ENCODE data around the gene GCM1. TPM values are rescaled to one million over a fixed set of nuclear protein-coding genes. Genes with fewer than 3 reads are reported as not detected.

GCM1 gene
- polyA plus RNA-seq, 1 experiment, result not detected

GRCh38 chr6:53142810-53143209 lies 5.8 kb downstream of the GCM1 start:
- ChIA-PET POLR2A (no interaction called here), CTCF (interaction anchor here (0.6 kb wide), 1 partner anchor 296 kb away, joined by 3 read pairs; no protein-coding TSS in a partner anchor)
- no peak for DNase-seq (ENCODE audit: low read depth, low spot score)
- H3K27me3 ChIP-seq (ENCODE audit: control insufficient read depth, insufficient read depth, low read length), result peaks cover 2% of the 10 kb centered on the region
- no peak overlapping the region for H3K27ac ChIP-seq (ENCODE audit: low read depth, low read length)
- TF ChIP-seq, protein P1, sequence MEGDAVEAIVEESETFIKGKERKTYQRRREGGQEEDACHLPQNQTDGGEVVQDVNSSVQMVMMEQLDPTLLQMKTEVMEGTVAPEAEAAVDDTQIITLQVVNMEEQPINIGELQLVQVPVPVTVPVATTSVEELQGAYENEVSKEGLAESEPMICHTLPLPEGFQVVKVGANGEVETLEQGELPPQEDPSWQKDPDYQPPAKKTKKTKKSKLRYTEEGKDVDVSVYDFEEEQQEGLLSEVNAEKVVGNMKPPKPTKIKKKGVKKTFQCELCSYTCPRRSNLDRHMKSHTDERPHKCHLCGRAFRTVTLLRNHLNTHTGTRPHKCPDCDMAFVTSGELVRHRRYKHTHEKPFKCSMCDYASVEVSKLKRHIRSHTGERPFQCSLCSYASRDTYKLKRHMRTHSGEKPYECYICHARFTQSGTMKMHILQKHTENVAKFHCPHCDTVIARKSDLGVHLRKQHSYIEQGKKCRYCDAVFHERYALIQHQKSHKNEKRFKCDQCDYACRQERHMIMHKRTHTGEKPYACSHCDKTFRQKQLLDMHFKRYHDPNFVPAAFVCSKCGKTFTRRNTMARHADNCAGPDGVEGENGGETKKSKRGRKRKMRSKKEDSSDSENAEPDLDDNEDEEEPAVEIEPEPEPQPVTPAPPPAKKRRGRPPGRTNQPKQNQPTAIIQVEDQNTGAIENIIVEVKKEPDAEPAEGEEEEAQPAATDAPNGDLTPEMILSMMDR (IDR thresholded peaks at IDR 0.05; ENCODE audit: low read depth, low read length), result no peak
- H3K4me3 ChIP-seq (ENCODE audit: low read depth, low read length), result no peak overlapping the region
- H3K9me3 ChIP-seq (ENCODE audit: control insufficient read depth, insufficient read depth, low read length), result no peaks in the 10 kb centered on the region

- Histone ChIP-seq H3K4me3 (ENCODE audit: low read depth, low read length) (no peak overlapping the region), H3K27ac (ENCODE audit: low read depth, low read length) (no peak overlapping the region), H3K27me3 (ENCODE audit: control insufficient read depth, insufficient read depth, low read length) (peaks cover 5% of the 10 kb centered on the region), H3K9me3 (ENCODE audit: control insufficient read depth, insufficient read depth, low read length) (no peaks in the 10 kb centered on the region)
- ChIA-PET CTCF (interaction anchor here (0.5 kb wide), 1 partner anchor 53 kb away, joined by 7 read pairs; no protein-coding TSS in a partner anchor), POLR2A (no interaction called here)
- TF ChIP-seq, protein P1 (IDR thresholded peaks at IDR 0.05; ENCODE audit: low read depth, low read length), result no peak
- DNase-seq (ENCODE audit: low read depth, low spot score), result no peak
Measured at GRCh38 chr6:53139841-53140413, 8.7 kb downstream of the GCM1 start.

- H3K27me3 ChIP-seq (ENCODE audit: control insufficient read depth, insufficient read depth, low read length), result peaks cover 10% of the 10 kb centered on the region
- no peak for DNase-seq (ENCODE audit: low read depth, low spot score)
- H3K9me3 ChIP-seq (ENCODE audit: control insufficient read depth, insufficient read depth, low read length), result no peaks in the 10 kb centered on the region
- TF ChIP-seq, protein P1 (IDR thresholded peaks at IDR 0.05; ENCODE audit: low read depth, low read length), result no peak
- POLR2A ChIA-PET, result no interaction called here
- CTCF ChIA-PET, result no interaction called here
- H3K4me3 ChIP-seq (ENCODE audit: low read depth, low read length), result no peak overlapping the region
- H3K27ac ChIP-seq (ENCODE audit: low read depth, low read length), result no peak overlapping the region
Measured at GRCh38 chr6:53136000-53136609, 12.5 kb downstream of the GCM1 start.

DNA sequence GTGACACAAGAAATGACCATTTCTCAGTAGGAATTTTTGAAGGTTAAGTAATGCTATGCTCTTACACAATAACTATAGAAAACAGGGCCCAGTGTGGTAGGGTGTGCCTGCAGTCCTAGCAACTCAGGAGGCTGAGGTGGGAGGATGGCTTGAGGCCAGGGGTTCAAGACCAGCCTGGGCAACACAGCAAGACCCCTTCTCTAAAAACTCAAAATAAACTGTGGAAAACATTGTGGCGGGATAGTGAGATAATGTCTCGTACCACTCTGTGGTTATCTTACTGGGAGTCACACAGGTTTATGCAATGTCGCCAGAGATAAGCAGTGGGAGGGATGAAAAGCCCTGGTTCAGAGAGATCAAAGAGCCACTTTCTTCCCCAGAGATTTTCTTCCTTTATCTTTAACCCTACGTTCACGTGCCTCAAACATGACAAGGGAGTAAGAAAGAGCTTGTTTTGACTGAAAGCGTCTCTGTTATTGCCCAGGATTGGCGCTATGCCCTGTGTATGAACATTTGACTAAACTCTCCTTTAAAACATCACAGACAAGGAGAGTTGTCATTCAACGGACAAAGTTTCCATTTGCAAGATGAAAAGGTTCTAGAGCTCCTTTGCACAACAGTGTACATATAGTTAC lies 13.9 kb downstream of the GCM1 start:
- no peak overlapping the region for H3K27ac ChIP-seq (ENCODE audit: low read depth, low read length)
- no peaks in the 10 kb centered on the region for H3K9me3 ChIP-seq (ENCODE audit: control insufficient read depth, insufficient read depth, low read length)
- no peak overlapping the region for H3K4me3 ChIP-seq (ENCODE audit: low read depth, low read length)
- ChIA-PET POLR2A (no interaction called here), CTCF (no interaction called here)
- H3K27me3 ChIP-seq (ENCODE audit: control insufficient read depth, insufficient read depth, low read length), result peaks cover 12% of the 10 kb centered on the region
- TF ChIP-seq, protein P1 (IDR thresholded peaks at IDR 0.05; ENCODE audit: low read depth, low read length), result no peak
- DNase-seq (ENCODE audit: low read depth, low spot score), result no peak

DNA sequence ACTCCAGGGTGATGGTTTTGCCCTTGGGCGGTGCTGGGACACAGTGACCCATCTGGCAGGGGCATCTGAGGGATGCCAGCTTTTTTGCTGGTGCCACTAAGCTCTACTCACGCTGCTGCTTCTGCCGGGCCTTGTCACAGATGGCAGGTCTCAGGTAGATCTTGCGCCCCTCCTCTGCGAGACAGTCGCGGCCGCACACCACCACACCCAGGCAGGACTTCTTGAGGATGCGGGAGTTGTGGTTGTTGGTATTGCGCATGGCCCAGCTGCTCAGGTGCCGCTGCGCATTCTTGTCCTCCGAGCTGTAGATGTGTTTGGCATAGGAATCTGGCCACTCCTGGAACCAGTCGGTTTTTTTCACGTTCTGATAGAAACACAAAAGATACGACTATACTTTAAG lies 14.7 kb downstream of the GCM1 start:
- H3K4me3 ChIP-seq (ENCODE audit: low read depth, low read length), result no peak overlapping the region
- TF ChIP-seq, protein P1 (IDR thresholded peaks at IDR 0.05; ENCODE audit: low read depth, low read length), result no peak
- H3K9me3 ChIP-seq (ENCODE audit: control insufficient read depth, insufficient read depth, low read length), result no peaks in the 10 kb centered on the region
- DNase-seq (ENCODE audit: low read depth, low spot score), result no peak
- CTCF ChIA-PET, result no interaction called here
- H3K27ac ChIP-seq (ENCODE audit: low read depth, low read length), result no peak overlapping the region
- peaks cover 12% of the 10 kb centered on the region for H3K27me3 ChIP-seq (ENCODE audit: control insufficient read depth, insufficient read depth, low read length)
- POLR2A ChIA-PET, result no interaction called here
